NCI-H128 (cell line): Measurements from ENCODE around the gene KARS1.

Experiments used
- DNase-seq: peaks from one replicate; lab custom pipeline; 2025; ENCODE audit not compliant: unreplicated experiment; lab: John Stamatoyannopoulos, UW

KARS1 gene

GRCh38 chr16:75647492-75648264 is at the start of gene KARS1, which contains the start of gene TERF2IP:
Gene KARS1, minus strand, starts transcription at chr16:75647665. Its CDS starts 26 bp downstream, at chr16:75647639.
Gene TERF2IP, plus strand, starts transcription at chr16:75647773. Its CDS starts 110 bp downstream, at chr16:75647883.
- DNase-seq, result peak; percentile 51

- no peak for DNase-seq
These were observed 48.2 kb upstream of the KARS1 start for GRCh38 chr16:75695708-75696107.

- no peak for DNase-seq
These were observed 39.9 kb upstream of the KARS1 start for GRCh38 chr16:75687361-75687760.

- no peak for DNase-seq
These were observed 34.8 kb upstream of the KARS1 start for GRCh38 chr16:75682308-75682707.

GRCh38 chr16:75679366-75679765 is 31.9 kb upstream of the KARS1 start:
- DNase-seq, result no peak

GRCh38 chr16:75676909-75677308 is 29.4 kb upstream of the KARS1 start, which contains the start of gene CPHXL2:
Gene CPHXL2, minus strand, starts transcription at chr16:75677009. Its CDS starts 10 bp downstream, at chr16:75676999.
- no peak for DNase-seq

GRCh38 chr16:75667503-75667902 is 20.0 kb upstream of the KARS1 start:
- DNase-seq, result no peak

GRCh38 chr16:75660726-75661302 is 13.3 kb upstream of the KARS1 start:
- DNase-seq, result no peak

- no peak for DNase-seq
These were observed 12.9 kb upstream of the KARS1 start for GRCh38 chr16:75660321-75660720.

GRCh38 chr16:75658175-75658574 is 10.7 kb upstream of the KARS1 start:
- no peak for DNase-seq

- no peak for DNase-seq
These were observed 6.5 kb upstream of the KARS1 start for GRCh38 chr16:75653922-75654321.

- peak; percentile 16 for DNase-seq
These were observed 1.0 kb upstream of the KARS1 start for GRCh38 chr16:75648265-75649076.

GRCh38 chr16:75647112-75647491 is 363 bp downstream of the KARS1 start:
- DNase-seq, result no peak

GRCh38 chr16:75644240-75645012 is 3.0 kb downstream of the KARS1 start:
- DNase-seq, result no peak

- DNase-seq, result no peak
These were observed 6.9 kb downstream of the KARS1 start for GRCh38 chr16:75640598-75640997.

GRCh38 chr16:75635036-75635435 is 12.4 kb downstream of the KARS1 start:
- DNase-seq, result no peak

- DNase-seq, result no peak
These were observed 14.6 kb downstream of the KARS1 start for GRCh38 chr16:75632857-75633256.

GRCh38 chr16:75630052-75630451 is 17.4 kb downstream of the KARS1 start:
- no peak for DNase-seq

GRCh38 chr16:75629132-75629531 is 18.3 kb downstream of the KARS1 start:
- DNase-seq, result no peak

GRCh38 chr16:75628351-75628750 is 19.1 kb downstream of the KARS1 start:
- no peak for DNase-seq

- DNase-seq, result no peak
These were observed 19.6 kb downstream of the KARS1 start for GRCh38 chr16:75627851-75628250.
